ENCODE measurements around the gene KIF6. TPM values are rescaled to one million over a fixed set of nuclear protein-coding genes. Genes with fewer than 3 reads are reported as not detected.

The KIF6 gene
- total and polyA plus RNA-seq, 2 donors (not counting 1 experiment from before 2014, with no cell fraction given): not detected

GRCh38 chr6:39669207-39669972, 55.8 kb downstream of the KIF6 start:
- H3K27ac Mint-ChIP-seq: no peak overlapping the region
- H3K4me1 Mint-ChIP-seq: no peaks in the 10 kb centered on the region
- no peaks in the 10 kb centered on the region for H3K79me2 ChIP-seq (ENCODE audit: control insufficient read depth, insufficient read depth, low read length)
- no peaks in the 10 kb centered on the region for H3K36me3 ChIP-seq (replicated peaks in 1 of 2; ENCODE audit: control extremely low read depth in 1 of 2, control insufficient read depth in 1 of 2, extremely low read depth in 1 of 2, insufficient read depth in 2 of 2, low read length in 1 of 2)
- no peak overlapping the region for H3K4me2 ChIP-seq (replicated peaks; ENCODE audit: low read depth, low read length, poor library complexity, severe bottlenecking)
- no peak overlapping the region for H3K4me3 ChIP-seq (ENCODE audit: control extremely low read depth in 1 of 5, extremely low read depth in 1 of 5, insufficient read depth in 1 of 5, low read depth in 2 of 5, low read length in 4 of 5)
- TF ChIP-seq CTCF (IDR thresholded peaks at IDR 0.05) (no peak), EZH2 (IDR thresholded peaks at IDR 0.05; ENCODE audit: borderline replicate concordance, insufficient read depth, low read depth, low read length, poor library complexity, severe bottlenecking) (no peak)
- peaks cover 19% of the 10 kb centered on the region for H3K27me3 Mint-ChIP-seq
- H3K9me3 ChIP-seq (ENCODE audit: control extremely low read depth in 1 of 3, control insufficient read depth in 2 of 3, insufficient read depth in 1 of 3, low read length in 2 of 3): peaks cover 0 to 8% (median 4%) of the 10 kb centered on the region in 3 donors
- H3K27ac ChIP-seq (ENCODE audit: low read length in 2 of 2): no peak overlapping the region
- WGBS (ENCODE audit: insufficient coverage): 88% methylated on average over 6 of the region's 8 CpGs
- no peak overlapping the region for H3K9ac ChIP-seq (ENCODE audit: low read length)
- ChIA-PET CTCF (interaction anchor here (0.6 kb wide), 1 partner anchor 64 kb away, joined by 5 read pairs; no protein-coding TSS in a partner anchor), POLR2A (no interaction called here)
- no peak for ATAC-seq (ENCODE audit: low read depth)
- DNase-seq: no peak
- peaks cover 0 to 3% (median 1%) of the 10 kb centered on the region in 4 experiments for H3K27me3 ChIP-seq (replicated peaks in 1 of 4; ENCODE audit: control extremely low read depth in 1 of 4, control insufficient read depth in 3 of 4, insufficient read depth in 4 of 4, low read length in 3 of 4)
- H2AFZ ChIP-seq (ENCODE audit: insufficient read depth, low read depth, low read length, poor library complexity, severe bottlenecking): no peak overlapping the region
- peaks cover 3% of the 10 kb centered on the region for H3K9me3 Mint-ChIP-seq (ENCODE audit: insufficient read depth)
- no peaks in the 10 kb centered on the region for H3K4me1 ChIP-seq (ENCODE audit: control insufficient read depth in 2 of 2, insufficient read depth in 2 of 2, low read length in 2 of 2)
- intact Hi-C loops (cut with micrococcal nuclease): no loop called here
- H3K4me3 Mint-ChIP-seq: no peak overlapping the region
- H4K20me1 ChIP-seq (ENCODE audit: control insufficient read depth, insufficient read depth, low read length, poor library complexity, severe bottlenecking): no peaks in the 10 kb centered on the region

DNA sequence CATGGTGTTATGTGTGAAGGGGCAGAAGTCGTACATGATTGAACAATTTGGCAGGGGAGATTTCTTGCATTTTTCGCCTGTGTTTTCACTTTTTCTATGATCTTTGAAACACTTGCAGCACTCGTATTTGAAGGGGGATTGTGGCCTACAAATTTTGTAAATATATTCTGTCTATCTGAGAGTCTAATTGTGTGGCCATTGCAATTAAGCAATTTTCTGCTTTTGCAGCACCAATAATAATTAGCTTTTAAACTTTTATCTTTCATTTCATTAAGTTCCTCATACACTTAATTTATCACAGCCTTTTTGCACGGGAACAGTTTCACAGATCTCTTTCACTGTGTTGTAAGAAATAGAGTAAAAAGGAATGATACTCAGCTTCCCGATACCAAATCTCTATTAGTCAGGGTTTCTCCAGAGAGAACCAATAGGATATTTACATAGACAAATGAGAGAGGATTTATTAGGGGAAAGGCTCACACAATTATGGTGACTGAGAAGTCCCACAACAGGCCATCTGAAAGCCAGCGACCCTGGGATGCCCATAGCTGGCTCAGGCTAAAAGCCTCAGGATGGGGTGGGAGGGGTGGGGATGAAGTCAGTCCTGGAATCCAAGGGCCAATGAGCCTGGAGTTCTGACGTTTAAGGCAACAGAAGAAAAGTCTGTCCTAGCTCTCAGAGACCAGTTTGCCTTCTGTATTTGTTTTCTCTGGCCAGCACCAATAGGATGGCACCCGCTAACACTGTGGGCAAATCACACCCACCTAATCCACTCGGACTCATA, 58.3 kb downstream of the KIF6 start:
- ChIA-PET POLR2A (no interaction called here), CTCF (no interaction called here)
- Histone ChIP-seq H2AFZ (ENCODE audit: insufficient read depth, low read depth, low read length, poor library complexity, severe bottlenecking) (no peak overlapping the region), H3K4me3 (ENCODE audit: control extremely low read depth in 1 of 5, extremely low read depth in 1 of 5, insufficient read depth in 1 of 5, low read depth in 2 of 5, low read length in 4 of 5) (no peak overlapping the region), H3K4me1 (ENCODE audit: control insufficient read depth in 2 of 2, insufficient read depth in 2 of 2, low read length in 2 of 2) (no peaks in the 10 kb centered on the region), H3K27me3 (replicated peaks in 1 of 4; ENCODE audit: control extremely low read depth in 1 of 4, control insufficient read depth in 3 of 4, insufficient read depth in 4 of 4, low read length in 3 of 4) (peaks cover 0 to 3% (median 0%) of the 10 kb centered on the region in 4 experiments), H3K4me2 (replicated peaks; ENCODE audit: low read depth, low read length, poor library complexity, severe bottlenecking) (no peak overlapping the region), H3K9me3 (ENCODE audit: control extremely low read depth in 1 of 3, control insufficient read depth in 2 of 3, insufficient read depth in 1 of 3, low read length in 2 of 3) (no peaks in the 10 kb centered on the region), H3K27ac (ENCODE audit: low read length in 2 of 2) (no peak overlapping the region), H3K9ac (ENCODE audit: low read length) (no peak overlapping the region), H3K36me3 (replicated peaks in 1 of 2; ENCODE audit: control extremely low read depth in 1 of 2, control insufficient read depth in 1 of 2, extremely low read depth in 1 of 2, insufficient read depth in 2 of 2, low read length in 1 of 2) (no peaks in the 10 kb centered on the region), H3K79me2 (ENCODE audit: control insufficient read depth, insufficient read depth, low read length) (no peaks in the 10 kb centered on the region), H4K20me1 (ENCODE audit: control insufficient read depth, insufficient read depth, low read length, poor library complexity, severe bottlenecking) (no peaks in the 10 kb centered on the region)
- intact Hi-C loops (cut with micrococcal nuclease): no loop called here
- Mint-ChIP-seq H3K4me3 (no peak overlapping the region), H3K27ac (no peak overlapping the region), H3K27me3 (peaks cover 19% of the 10 kb centered on the region), H3K9me3 (ENCODE audit: insufficient read depth) (no peaks in the 10 kb centered on the region), H3K4me1 (no peaks in the 10 kb centered on the region)
- DNase-seq: no peak
- ATAC-seq (ENCODE audit: low read depth): no peak
- no peak for TF ChIP-seq EZH2 (IDR thresholded peaks at IDR 0.05; ENCODE audit: borderline replicate concordance, insufficient read depth, low read depth, low read length, poor library complexity, severe bottlenecking)
- 90% methylated on average over 4 of the region's 9 CpGs for WGBS (ENCODE audit: insufficient coverage)

Data from B cell (primary cell).